Skin epidermis (tissue), 12 donors: Measurements from ENCODE around the gene BLTP1.

Experiments
- H3K27ac ChIP-seq, 21 experiments: fragments of 200-600 bp; sonication (generic) in 11 of 21; one replicate each; pipeline ENCODE4 v1.5.0; 2020; ENCODE audit warnings: mild to moderate bottlenecking in 3 of 21, inconsistent platforms in 2 of 21, moderate library complexity in 2 of 21
- H3K4me3 ChIP-seq, 7 experiments: fragments of 200-600 bp; sonication (generic) in 2 of 7; one replicate each; pipeline ENCODE4 v1.5.0; 2020; ENCODE audit warnings: inconsistent platforms in 2 of 7, mild to moderate bottlenecking in 2 of 7, moderate library complexity in 1 of 7

Gene BLTP1

DNA sequence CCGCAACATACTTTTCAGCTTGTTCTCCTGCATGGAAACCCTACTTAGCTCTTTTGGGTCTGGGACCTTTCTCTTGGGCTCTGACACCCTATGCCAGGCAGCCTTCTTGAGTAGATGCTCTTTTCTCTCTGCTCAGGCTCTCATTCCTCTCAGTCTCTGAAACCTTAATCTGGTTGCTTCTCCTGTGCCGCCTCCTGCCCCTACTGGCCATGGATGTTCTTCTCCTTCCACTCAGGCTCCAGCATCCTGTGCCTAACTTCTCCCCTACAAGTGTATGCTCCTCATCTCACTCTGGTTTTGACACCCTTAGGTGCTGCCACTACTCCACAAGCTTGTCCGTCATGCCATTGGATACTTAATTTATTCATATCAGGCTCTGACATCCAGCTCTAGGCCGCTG, 15.2 kb downstream of the BLTP1 start:
- H3K4me3 ChIP-seq = no peak overlapping the region
- H3K27ac ChIP-seq = no peak overlapping the region

DNA sequence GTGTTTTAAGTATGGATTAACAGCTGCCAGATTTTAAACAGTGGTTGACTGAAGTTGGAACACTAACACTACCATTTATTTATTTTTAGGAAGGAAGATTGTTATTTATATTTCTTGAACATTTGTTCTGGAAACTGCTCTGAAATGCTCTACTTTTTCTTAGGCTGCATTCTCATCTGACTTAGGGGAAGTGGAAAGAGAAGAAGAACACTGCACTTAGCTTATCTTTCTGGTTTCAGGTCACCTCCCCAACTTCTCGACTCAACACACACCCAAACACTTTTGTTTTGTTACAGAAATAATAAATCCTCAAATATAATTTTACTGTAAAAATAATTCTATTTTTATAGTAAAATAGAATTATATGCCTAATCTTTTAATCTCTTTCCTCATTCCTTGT, 18.6 kb downstream of the BLTP1 start:
- no peak overlapping the region for H3K4me3 ChIP-seq
- H3K27ac ChIP-seq = no peak overlapping the region

DNA sequence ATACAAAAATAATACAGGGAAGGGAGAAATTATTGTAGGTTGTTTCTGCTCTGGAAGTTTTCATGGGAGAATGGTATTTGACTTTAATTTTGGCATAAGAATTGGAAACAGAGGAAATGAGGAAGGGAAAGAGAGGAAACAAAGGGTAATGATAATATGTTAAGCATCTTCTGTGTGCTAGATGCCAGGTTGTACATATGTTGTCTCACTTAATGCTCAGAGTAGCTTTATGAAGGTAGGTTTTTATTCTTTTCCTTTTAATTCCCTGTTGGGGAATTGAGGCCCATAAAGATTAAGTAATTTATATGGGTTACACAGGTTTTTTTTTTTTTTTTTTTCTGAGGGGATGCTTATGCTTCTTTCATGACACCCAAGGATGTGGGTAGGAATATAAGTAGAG, 19.2 kb downstream of the BLTP1 start:
- no peak overlapping the region for H3K27ac ChIP-seq

DNA sequence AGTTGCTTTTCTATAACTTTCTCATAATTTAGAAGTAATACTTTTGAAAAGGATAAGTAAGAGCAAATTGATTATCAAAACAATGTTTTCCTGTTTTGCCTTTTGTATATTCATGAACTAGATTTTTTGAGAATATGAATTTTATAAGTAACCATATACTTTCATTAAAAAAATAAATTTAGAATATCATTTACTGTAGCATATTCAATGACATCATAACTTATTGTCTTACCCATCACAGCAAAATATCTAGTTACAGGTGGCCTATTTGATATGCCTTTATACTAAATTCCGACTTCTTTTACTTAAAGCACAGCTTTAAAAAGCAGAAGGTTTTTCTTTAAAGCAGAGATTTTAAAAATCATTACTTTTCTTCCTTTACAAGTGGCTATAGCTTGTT, 20.1 kb downstream of the BLTP1 start:
- H3K27ac ChIP-seq = no peak overlapping the region
- no peak overlapping the region for H3K4me3 ChIP-seq

More for the DNA sequence above, 19.2 kb downstream of the BLTP1 start:
- H3K4me3 ChIP-seq = no peak overlapping the region

DNA sequence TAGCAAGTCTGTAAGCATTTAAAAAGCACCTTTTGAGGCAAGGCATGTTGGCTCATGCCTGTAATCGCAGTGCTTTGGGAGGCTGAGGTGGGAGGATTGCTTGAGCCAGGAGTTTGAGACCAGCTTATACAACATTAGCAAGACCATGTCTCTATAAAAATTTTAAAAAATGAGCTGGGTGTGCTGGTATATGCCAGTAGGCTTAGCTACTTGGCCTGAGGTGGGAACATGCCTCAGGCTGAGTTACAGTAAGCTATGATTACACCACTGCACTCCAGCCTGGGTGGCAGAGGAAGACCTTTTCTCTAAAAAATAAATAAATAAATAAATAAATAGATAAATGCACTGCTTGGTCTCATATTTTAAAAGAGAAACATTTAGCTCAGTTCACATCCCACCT, 26.8 kb downstream of the BLTP1 start:
- Histone ChIP-seq H3K4me3 (no peak overlapping the region), H3K27ac (no peak overlapping the region)

DNA sequence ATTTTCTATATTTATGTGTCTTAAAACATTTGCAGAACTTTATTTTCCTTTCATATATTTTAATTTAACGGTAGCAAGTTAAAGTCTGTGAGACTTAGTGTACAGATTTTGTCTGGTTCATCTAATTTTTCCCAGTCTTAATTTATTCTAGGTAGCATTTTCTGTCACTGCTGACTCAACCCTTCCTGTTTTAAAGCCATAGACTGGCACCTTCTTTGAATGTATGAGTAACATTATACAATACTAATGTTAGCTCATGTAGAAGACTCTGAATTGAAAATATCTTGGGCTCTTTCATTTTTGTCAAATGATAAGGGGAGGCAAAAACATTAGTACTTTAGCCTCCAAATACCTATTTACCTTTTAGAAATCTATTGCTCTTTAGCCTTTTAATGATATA, 43.6 kb downstream of the BLTP1 start:
- H3K27ac ChIP-seq = no peak overlapping the region
- no peak overlapping the region for H3K4me3 ChIP-seq
